GM21367 (cell line): ENCODE measurements around the gene PON3.

Experiments used
- ATAC-seq: cut with Tn5 transposase; IDR thresholded peaks from one replicate; pipeline ENCODE4 v1.9.1; 2021; ENCODE audit not compliant: unreplicated experiment

PON3 gene

DNA sequence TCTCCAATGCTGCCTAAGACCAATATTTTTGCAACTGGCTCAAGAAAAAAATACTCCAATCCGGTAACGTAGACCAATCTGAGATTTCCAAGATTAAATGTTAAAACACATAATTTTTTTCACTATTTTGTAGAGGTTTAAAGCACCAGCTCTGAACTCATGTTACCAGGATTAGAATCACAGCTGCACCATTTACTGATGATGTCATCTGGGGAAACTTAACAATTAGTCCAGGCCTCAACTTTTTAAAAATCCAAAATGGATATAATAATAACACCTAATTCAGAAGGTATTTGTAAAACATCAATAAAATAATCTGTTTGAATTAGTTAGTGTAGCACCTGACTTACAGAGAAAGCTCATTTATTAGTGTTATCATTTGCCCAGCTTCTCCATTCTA, 86.2 kb downstream of the PON3 start:
- no peak for ATAC-seq
